Measurements from ENCODE around the gene ELP4. TPM values are rescaled to one million over a fixed set of nuclear protein-coding genes. Genes with fewer than 3 reads are reported as not detected.

Gene ELP4
- total RNA-seq, 1 experiment from 2014 or later, result 15.2 TPM

GRCh38 chr11:31770011-31770700 is 260.6 kb downstream of the ELP4 start:
- no peak for TF ChIP-seq CTCF (conservative IDR thresholded peaks at IDR 0.05)
- Histone ChIP-seq H3K79me2 (ENCODE audit: insufficient read depth, low read length) (no peaks in the 10 kb centered on the region), H4K20me1 (ENCODE audit: control insufficient read depth, insufficient read depth, insufficient read length) (no peaks in the 10 kb centered on the region), H3K23me2 (ENCODE audit: insufficient read length, low read depth, low read length, poor library complexity, severe bottlenecking) (no peaks in the 10 kb centered on the region), H3K4me2 (ENCODE audit: insufficient read depth, insufficient read length, low read length) (no peak overlapping the region), H2AK5ac (ENCODE audit: insufficient read length, low read length) (no peak overlapping the region), H2BK120ac (ENCODE audit: low read depth, low read length, poor library complexity, severe bottlenecking) (no peak overlapping the region), H2BK12ac (ENCODE audit: insufficient read length, low read depth, low read length) (no peak overlapping the region), H4K8ac (replicated peaks; ENCODE audit: insufficient read length, low read depth, low read length) (no peak overlapping the region), H3K4me1 (ENCODE audit: insufficient read depth, low read length) (no peaks in the 10 kb centered on the region; the same call in 1 of the 2 replicates), H3K79me1 (ENCODE audit: insufficient read depth, low read depth, low read length, poor library complexity, severe bottlenecking) (no peaks in the 10 kb centered on the region), H2AFZ (ENCODE audit: low read length) (no peak overlapping the region), H3K23ac (ENCODE audit: insufficient read length, low read depth, low read length) (no peak overlapping the region), H3K27ac (ENCODE audit: insufficient read length, low read depth, low read length) (no peak overlapping the region), H2BK20ac (ENCODE audit: low read depth, low read length, poor library complexity, severe bottlenecking) (no peak overlapping the region), H3K9me3 (ENCODE audit: control insufficient read depth, low read depth, low read length) (no peaks in the 10 kb centered on the region), H3K27me3 (ENCODE audit: insufficient read depth, low read length) (no peaks in the 10 kb centered on the region), H3K9ac (ENCODE audit: extremely low read depth, insufficient read length, low read length) (no peak overlapping the region), H2BK15ac (ENCODE audit: low read depth, low read length) (no peak overlapping the region), H4K91ac (ENCODE audit: insufficient read length, low read depth, low read length) (no peak overlapping the region), H2BK5ac (ENCODE audit: insufficient read length, low read length) (no peak overlapping the region), H3T11ph (ENCODE audit: low read length) (no peak overlapping the region), H3K4ac (ENCODE audit: low read depth, low read length) (no peak overlapping the region), H3K56ac (ENCODE audit: insufficient read length, low read depth, low read length) (no peak overlapping the region), H4K5ac (ENCODE audit: insufficient read length, low read depth, low read length) (no peak overlapping the region), H3K18ac (ENCODE audit: insufficient read length, low read depth, low read length) (no peak overlapping the region), H3K14ac (ENCODE audit: insufficient read depth, low read length) (no peak overlapping the region)
- no peaks in the 10 kb centered on the region for H3K9me3 Mint-ChIP-seq
- no peak for DNase-seq
- no peak overlapping the region for H3K4me3 Mint-ChIP-seq
- H3K4me1 Mint-ChIP-seq, result peaks cover 13 to 15% of the 10 kb centered on the region in 2 experiments
- no peaks in the 10 kb centered on the region for H3K36me3 Mint-ChIP-seq (ENCODE audit: insufficient read depth in 1 of 3, low read depth in 3 of 3)
- no peaks in the 10 kb centered on the region for H3K27me3 Mint-ChIP-seq (ENCODE audit: low read depth)
- WGBS (ENCODE audit: extremely low coverage, insufficient read length, low lambda C conversion rate), result no CpG with 5 or more reads among the region's 3 CpGs
- H3K27ac Mint-ChIP-seq, result no peak overlapping the region

Data from H9 (cell line).